ENCODE data around the gene NOG. TPM values are rescaled to one million over a fixed set of nuclear protein-coding genes. Genes with fewer than 3 reads are reported as not detected.

NOG gene
- 1 to 10 TPM; 1.1 to 1.9 (median 1.5) TPM for polyA plus RNA-seq (ENCODE audit: insufficient read length in 3 of 3)
- long read RNA-seq, donor 1, transcript NOG-201 (1 exons, 1,892 nt) = major isoform, 6 of 6 reads
- long read RNA-seq, donor 1, partial matches to known transcripts = 0 of 6 reads
- long read RNA-seq, donor 1, other reads (novel, unspliced or antisense) = 0 of 6 reads
- long read RNA-seq, donor 2, transcript NOG-201 (1 exons, 1,892 nt) = major isoform, 5 of 5 reads
- long read RNA-seq, donor 2, partial matches to known transcripts = 0 of 5 reads
- long read RNA-seq, donor 2, other reads (novel, unspliced or antisense) = 0 of 5 reads
- long read RNA-seq, donor 3, transcript NOG-201 (1 exons, 1,892 nt) = major isoform, 5 of 5 reads
- long read RNA-seq, donor 3, partial matches to known transcripts = 0 of 5 reads
- long read RNA-seq, donor 3, other reads (novel, unspliced or antisense) = 0 of 5 reads
- long read RNA-seq, donor 4, partial matches to known transcripts = 0 of 3 reads
- long read RNA-seq, donor 4, other reads (novel, unspliced or antisense) = 0 of 3 reads
- long read RNA-seq, donor 5 = 0 reads
- long read RNA-seq, donor 6, partial matches to known transcripts = 0 of 2 reads
- long read RNA-seq, donor 6, other reads (novel, unspliced or antisense) = 0 of 2 reads
- long read RNA-seq, donor 7, transcript NOG-201 (1 exons, 1,892 nt) = major isoform, 7 of 7 reads
- long read RNA-seq, donor 7, partial matches to known transcripts = 0 of 7 reads
- long read RNA-seq, donor 7, other reads (novel, unspliced or antisense) = 0 of 7 reads
- long read RNA-seq, donor 8 = 0 reads
- long read RNA-seq, donor 9, partial matches to known transcripts = 0 of 2 reads
- long read RNA-seq, donor 9, other reads (novel, unspliced or antisense) = 0 of 2 reads
- long read RNA-seq, donor 10, transcript NOG-201 (1 exons, 1,892 nt) = major isoform, 5 of 5 reads
- long read RNA-seq, donor 10, partial matches to known transcripts = 0 of 5 reads
- long read RNA-seq, donor 10, other reads (novel, unspliced or antisense) = 0 of 5 reads
- long read RNA-seq, donor 11, partial matches to known transcripts = 0 of 3 reads
- long read RNA-seq, donor 11, other reads (novel, unspliced or antisense) = 0 of 3 reads
- long read RNA-seq, donor 12, partial matches to known transcripts = 0 of 2 reads
- long read RNA-seq, donor 12, other reads (novel, unspliced or antisense) = 0 of 2 reads
- long read RNA-seq, donor 13 = 0 reads
- long read RNA-seq, donor 14, partial matches to known transcripts = 0 of 2 reads
- long read RNA-seq, donor 14, other reads (novel, unspliced or antisense) = 0 of 2 reads
- long read RNA-seq, donor 15, partial matches to known transcripts = 0 of 1 reads
- long read RNA-seq, donor 15, other reads (novel, unspliced or antisense) = 0 of 1 reads
- long read RNA-seq, donor 16, transcript NOG-201 (1 exons, 1,892 nt) = major isoform, 14 of 14 reads
- long read RNA-seq, donor 16, partial matches to known transcripts = 0 of 14 reads
- long read RNA-seq, donor 16, other reads (novel, unspliced or antisense) = 0 of 14 reads

- DNase-seq (ENCODE audit: extremely low read depth in 1 of 11, low read depth in 9 of 11, low spot score in 4 of 11) = peak in 1 of 11 donors; percentile 57
These were observed at the start of gene NOG for GRCh38 chr17:56593646-56594319. TSS of gene NOG (plus strand) at chr17:56593699. CDS start at chr17:56594224, 525 bp downstream.

DNA sequence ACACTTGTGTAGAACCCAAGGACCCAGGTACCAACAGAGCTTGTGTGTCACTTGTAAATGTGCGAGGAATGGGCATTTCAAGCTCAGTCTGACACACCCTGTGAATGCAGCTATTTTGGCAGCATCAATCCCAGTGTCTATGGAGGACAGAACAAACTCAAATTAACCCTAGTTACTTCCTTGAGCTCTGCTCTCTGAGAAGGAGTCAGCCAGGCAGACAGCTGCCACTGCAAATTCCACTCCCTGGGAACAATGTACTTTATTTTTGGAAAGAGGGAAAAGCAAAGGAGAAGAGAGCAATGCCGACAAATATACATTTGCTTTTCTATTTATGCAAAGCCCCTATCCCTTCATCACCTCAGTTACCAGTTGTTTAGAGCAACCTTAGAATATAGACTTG, 48.4 kb upstream of the NOG start:
- no peak for DNase-seq (ENCODE audit: extremely low read depth in 1 of 11, low read depth in 9 of 11, low spot score in 4 of 11)

DNA sequence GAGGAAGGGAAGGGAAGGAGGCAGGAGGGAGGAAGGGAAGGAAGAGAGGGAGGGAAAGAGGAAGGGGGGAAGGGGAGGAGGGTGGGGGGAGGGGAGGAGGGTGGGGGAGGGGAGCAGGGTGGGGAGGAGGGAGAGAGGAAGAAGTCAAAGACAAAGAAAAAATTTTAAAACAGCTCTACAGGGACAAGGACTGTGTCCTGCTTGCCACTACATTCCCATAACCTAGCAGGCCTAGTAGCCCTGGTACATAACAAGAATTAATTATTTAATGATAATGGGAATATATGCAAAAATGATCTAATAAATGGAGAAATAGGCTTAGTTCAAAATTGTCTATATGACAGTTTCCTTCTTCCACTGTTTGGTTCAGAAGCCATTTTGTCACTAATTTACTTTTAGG, 47.6 kb upstream of the NOG start:
- no peak for DNase-seq (ENCODE audit: extremely low read depth in 1 of 11, low read depth in 9 of 11, low spot score in 4 of 11)

GRCh38 chr17:56548661-56549060, 44.8 kb upstream of the NOG start:
- no peak for DNase-seq (ENCODE audit: extremely low read depth in 1 of 11, low read depth in 9 of 11, low spot score in 4 of 11)

GRCh38 chr17:56549501-56549900, 44.0 kb upstream of the NOG start:
- no peak for DNase-seq (ENCODE audit: extremely low read depth in 1 of 11, low read depth in 9 of 11, low spot score in 4 of 11)

- no peak for DNase-seq (ENCODE audit: extremely low read depth in 1 of 11, low read depth in 9 of 11, low spot score in 4 of 11)
These were observed 35.8 kb upstream of the NOG start for GRCh38 chr17:56557682-56558081.

- DNase-seq (ENCODE audit: extremely low read depth in 1 of 11, low read depth in 9 of 11, low spot score in 4 of 11) = no peak
These were observed 35.4 kb upstream of the NOG start for GRCh38 chr17:56558088-56558487.

GRCh38 chr17:56570199-56570598, 23.3 kb upstream of the NOG start:
- no peak for DNase-seq (ENCODE audit: extremely low read depth in 1 of 11, low read depth in 9 of 11, low spot score in 4 of 11)

GRCh38 chr17:56571456-56571855, 22.0 kb upstream of the NOG start:
- no peak for DNase-seq (ENCODE audit: extremely low read depth in 1 of 11, low read depth in 9 of 11, low spot score in 4 of 11)

- no peak for DNase-seq (ENCODE audit: extremely low read depth in 1 of 11, low read depth in 9 of 11, low spot score in 4 of 11)
These were observed 16.2 kb upstream of the NOG start for GRCh38 chr17:56577190-56577842.

- no peak for DNase-seq (ENCODE audit: extremely low read depth in 1 of 11, low read depth in 9 of 11, low spot score in 4 of 11)
These were observed 15.7 kb upstream of the NOG start for GRCh38 chr17:56577843-56578204.

- DNase-seq (ENCODE audit: extremely low read depth in 1 of 11, low read depth in 9 of 11, low spot score in 4 of 11) = no peak
These were observed 11.6 kb upstream of the NOG start for GRCh38 chr17:56581635-56582627.

GRCh38 chr17:56583772-56584171, 9.7 kb upstream of the NOG start:
- DNase-seq (ENCODE audit: extremely low read depth in 1 of 11, low read depth in 9 of 11, low spot score in 4 of 11) = no peak

GRCh38 chr17:56587298-56587697, 6.2 kb upstream of the NOG start:
- no peak for DNase-seq (ENCODE audit: extremely low read depth in 1 of 11, low read depth in 9 of 11, low spot score in 4 of 11)

- peak in 5 of 11 donors; percentile 26 to 71 (median 66) for DNase-seq (ENCODE audit: extremely low read depth in 1 of 11, low read depth in 9 of 11, low spot score in 4 of 11)
These were observed 913 bp upstream of the NOG start for GRCh38 chr17:56592487-56593085.

DNA sequence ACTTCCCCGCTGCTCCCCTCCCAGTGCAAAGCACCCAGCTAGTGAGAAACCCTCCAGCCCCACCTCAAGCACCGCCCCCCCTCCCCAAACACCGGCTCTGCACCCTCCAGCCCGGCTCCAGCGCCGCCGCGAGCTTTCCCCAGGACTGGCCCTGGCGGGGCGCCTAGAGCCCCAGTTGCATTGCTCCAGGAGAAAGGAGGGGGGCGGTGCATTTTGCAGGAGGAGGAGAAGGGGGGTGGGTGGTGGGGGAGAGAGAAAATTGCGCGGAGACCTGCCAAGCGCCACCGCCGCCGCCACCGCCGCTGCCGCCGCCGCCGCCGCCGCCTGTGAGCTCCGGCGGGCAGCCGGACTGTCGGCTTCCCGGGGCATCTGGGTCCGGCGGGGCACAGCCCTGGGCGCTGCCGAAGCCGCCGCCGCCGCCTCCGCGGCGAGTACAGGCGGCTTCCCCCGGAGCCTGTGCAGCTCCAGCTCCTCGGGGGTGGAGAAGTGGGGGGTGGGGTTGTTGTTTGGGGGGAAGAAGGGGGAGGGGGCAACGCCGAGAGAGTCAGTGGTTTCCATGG, 333 bp upstream of the NOG start:
- peak in 3 of 11 donors; percentile 26 to 65 (median 42) for DNase-seq (ENCODE audit: extremely low read depth in 1 of 11, low read depth in 9 of 11, low spot score in 4 of 11)
